GM21526 (cell line): ENCODE data around the gene ASTN2.
A peak's percentile ranks its signal among the peaks of the same experiment; 100 is the strongest.

Experiments used
- ATAC-seq: cut with Tn5 transposase; IDR thresholded peaks from one replicate; pipeline ENCODE4 v1.9.1; 2021; ENCODE audit warnings: moderate library complexity; ENCODE audit not compliant: unreplicated experiment, low FRiP score

The ASTN2 gene

GRCh38 chr9:116628716-116629115 is 786.1 kb downstream of the ASTN2 start:
- no peak for ATAC-seq

DNA sequence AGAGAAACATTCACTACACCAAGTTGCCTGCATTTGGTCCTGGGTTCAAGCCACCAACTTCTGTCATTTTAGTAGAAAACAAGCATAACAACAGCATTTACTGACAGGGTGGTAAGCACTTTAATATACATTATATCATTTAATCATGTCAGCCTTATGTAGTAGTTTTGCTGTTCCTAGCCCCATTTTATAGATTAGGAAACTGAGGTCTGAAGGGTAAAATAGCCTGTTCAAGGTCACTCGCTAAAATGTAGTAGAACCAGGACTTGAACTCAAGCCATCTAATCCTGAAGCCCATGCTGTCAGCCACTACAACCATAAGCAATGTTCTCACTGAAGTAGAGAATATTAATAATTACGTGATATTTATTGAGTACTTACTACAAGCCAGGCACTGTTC is 787.4 kb downstream of the ASTN2 start:
- ATAC-seq = no peak

GRCh38 chr9:116626762-116627161 is 788.1 kb downstream of the ASTN2 start:
- ATAC-seq = no peak

DNA sequence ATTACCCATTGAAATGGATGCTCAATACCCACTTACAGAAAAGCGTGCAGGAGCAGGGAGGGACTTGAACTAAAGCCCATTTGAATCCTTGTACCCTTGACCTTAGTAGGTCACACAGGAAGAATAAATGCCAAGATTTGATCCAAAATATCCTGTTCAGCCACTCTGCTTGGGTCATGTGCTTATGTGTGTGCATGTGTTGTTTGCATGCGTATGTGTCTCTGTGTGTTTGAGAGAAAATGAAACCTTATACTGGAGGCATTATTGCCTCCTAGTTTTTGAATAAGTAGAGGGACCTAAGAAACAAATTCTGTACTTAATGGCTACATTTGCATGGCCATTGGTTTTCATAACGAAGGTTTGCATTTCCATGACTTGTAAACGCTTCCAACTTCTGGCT is 791.1 kb downstream of the ASTN2 start:
- no peak for ATAC-seq

GRCh38 chr9:116617389-116617788 is 797.5 kb downstream of the ASTN2 start:
- ATAC-seq = no peak

- no peak for ATAC-seq
Observed at GRCh38 chr9:116616304-116616914, 798.4 kb downstream of the ASTN2 start.

DNA sequence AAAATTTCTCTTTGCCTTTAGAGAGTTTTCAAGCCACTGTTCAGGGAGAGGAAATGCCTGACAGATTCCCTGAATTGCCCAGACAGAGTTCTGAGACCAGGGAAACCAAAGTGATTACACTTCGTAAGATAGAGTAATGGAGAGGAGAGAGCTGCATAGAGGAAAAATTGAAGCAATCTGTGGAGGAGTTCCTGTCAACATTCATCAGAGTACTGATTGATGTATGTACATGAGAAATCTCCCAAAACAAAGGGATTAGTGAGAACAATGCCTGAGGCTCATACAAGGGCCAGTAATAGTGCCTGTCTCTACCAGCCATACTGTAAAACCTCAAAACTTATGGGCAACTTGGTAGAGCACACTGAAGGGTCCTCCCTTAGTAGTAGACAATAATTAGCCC is 806.8 kb downstream of the ASTN2 start:
- no peak for ATAC-seq

DNA sequence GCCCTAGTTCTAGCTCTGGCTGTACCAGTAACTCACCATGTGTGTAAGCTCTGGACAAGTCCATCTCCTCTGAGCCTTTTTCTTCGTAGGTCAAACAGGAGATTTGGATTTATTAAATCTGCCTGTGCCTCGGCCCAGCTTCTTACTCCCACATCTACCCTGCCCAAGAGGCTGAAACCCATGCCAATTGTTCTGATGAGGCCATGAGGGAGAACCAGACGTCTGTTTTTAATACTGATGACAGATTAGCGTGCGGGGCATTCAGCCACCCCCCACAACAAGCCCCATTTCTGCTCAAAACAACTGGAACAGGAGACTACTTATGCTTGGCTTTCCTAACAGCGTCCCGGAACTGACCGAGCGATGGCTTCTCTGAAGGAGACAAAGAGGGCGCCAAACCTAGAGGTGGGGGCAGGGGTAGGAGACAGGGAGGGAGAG is 808.9 kb downstream of the ASTN2 start:
- no peak for ATAC-seq

GRCh38 chr9:116605060-116605459 is 809.8 kb downstream of the ASTN2 start:
- no peak for ATAC-seq

DNA sequence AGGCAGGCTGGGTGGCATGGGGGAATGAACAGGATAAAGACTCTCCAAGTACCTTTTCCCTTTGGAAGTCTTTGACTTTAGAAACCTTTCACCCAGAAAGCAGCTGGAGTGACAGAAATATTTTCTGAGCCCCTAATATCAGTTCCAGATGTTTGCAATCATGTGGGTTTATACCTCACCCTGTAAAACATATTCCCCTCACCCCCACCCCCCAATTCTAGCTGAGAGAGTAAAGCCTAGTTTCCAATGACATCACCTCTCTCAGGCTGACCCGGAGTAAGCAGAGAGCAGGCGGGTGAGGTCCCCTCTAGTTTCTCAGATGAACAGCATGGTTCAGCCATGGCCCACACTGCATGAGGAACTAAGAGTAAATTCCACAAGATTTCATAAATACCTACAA is 810.6 kb downstream of the ASTN2 start:
- no peak for ATAC-seq

GRCh38 chr9:116599342-116599884 is 815.4 kb downstream of the ASTN2 start:
- no peak for ATAC-seq

- ATAC-seq = no peak
Observed at GRCh38 chr9:116596646-116597045, 818.2 kb downstream of the ASTN2 start.

DNA sequence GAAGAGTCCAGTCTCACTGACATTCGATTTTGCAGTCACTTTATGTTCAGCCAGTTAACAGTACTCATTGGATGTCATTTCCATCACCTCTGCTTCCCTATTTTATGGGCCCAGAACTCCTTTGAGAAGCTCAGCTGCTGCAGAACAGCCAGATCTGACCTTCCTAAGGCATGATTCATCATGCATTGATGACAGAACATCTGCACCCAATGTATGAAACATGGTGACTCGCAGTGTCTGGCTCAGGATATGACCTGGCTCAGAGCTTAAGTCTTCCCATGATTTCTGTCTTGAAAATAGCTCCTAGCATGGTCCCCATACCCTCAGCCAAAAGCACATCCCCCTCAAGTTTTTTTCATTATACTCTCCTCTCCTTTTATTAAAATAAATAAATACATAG is 820.3 kb downstream of the ASTN2 start:
- ATAC-seq = no peak

GRCh38 chr9:116592970-116593369 is 821.9 kb downstream of the ASTN2 start:
- ATAC-seq = no peak

DNA sequence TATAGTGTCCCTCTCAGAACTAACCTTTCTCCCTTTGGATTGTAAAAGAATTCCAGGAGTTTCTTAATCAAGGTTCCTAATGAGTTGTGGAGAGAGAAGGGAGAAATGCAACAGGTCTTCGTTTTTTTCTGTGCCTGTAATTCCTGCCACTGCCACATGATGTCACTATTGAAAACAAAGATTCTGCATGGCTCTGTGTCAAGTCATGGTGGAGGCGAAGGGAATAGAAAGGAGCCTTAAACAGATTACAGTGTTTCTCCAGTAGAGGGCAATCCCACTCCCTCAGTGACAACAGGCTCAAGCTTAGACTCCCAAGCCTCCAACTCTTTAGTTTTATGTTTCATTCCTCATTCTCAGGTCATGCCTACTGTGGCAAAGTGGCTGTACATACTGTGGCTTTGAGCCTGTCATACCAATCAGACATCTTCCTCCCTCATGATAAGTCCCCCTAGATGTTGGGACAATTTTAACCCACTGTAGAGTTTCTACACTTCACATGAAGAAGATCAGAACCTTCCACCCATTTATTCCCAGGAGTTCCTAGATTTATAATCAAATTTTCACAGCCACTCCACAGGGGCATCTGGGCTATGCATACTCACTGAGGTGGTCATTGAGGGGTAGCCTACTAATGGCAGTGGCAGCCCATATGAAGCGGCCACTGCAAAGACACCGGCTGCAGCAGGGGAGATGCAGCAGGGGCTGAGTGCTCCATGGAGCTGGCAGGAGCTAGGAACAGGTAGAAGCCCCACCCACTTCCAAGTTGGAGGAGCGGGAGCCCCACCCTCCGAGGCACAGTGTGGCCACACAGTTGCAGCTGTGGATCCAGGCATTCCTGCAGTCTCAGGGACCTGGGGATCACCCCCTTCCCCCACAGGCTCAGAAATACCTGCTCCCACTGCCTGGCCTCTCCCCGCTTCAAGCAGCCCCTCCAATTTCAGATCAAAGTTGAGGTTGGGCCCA is 825.2 kb downstream of the ASTN2 start:
- ATAC-seq = peak; percentile 88

DNA sequence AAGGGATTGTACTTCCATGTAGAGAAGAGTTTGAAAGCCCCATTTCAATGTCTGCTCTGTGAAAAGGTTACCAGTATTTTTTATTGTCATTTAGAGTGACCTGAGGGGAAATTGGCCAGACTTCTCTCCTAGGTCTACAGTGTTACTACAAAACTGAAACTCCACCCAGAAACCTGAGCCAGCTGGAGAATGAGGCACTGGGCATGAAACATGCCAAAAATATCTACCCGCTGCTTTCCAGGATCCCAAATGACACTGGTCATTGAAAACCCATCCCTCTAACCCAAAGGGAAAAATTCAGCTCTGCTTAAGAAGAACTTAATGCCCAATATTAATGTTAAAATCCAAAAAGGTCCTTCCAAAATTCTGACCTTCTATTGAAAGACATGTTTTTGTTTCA is 826.9 kb downstream of the ASTN2 start:
- ATAC-seq = no peak

GRCh38 chr9:116585896-116586295 is 829.0 kb downstream of the ASTN2 start:
- ATAC-seq = no peak

DNA sequence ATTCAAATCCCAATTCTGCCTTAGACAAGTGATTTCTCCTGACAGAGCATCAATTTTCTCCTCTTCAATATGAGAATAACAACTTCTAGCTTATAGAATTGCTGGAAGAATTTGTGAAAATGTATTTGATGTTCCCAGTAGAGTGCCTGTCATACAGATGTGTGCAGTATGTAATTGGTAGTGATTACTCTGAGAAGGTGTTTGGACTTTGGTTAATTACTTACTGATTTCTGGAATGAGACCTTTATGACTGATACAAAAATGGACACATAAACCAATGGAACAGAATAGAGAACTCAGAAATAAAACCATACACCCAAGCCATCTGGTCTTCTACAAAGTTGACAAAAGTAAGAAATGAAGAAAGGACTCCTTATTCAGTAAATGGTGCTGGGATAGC is 829.7 kb downstream of the ASTN2 start:
- ATAC-seq = no peak

DNA sequence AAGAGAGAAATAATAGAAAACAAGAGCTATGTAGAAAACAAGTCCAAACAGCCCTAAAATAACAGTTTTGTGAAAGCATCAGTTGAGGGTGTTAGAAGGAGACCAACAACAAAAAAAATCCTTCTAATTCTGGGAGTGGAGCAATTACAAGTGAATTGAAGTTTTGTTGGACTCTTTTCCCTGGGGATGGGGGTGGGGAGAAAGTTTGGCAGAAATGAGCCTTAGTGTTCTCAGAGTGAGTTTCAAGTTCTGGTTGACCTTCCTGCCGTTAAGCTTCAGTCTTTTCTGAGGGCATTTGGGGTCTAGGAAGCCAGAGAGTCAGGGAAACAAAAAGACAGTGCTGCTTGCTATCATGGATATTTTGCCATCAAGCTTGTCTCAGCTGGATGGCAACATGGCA is 834.0 kb downstream of the ASTN2 start:
- ATAC-seq = no peak

GRCh38 chr9:116576386-116576785 is 838.5 kb downstream of the ASTN2 start:
- no peak for ATAC-seq

- no peak for ATAC-seq
Observed at GRCh38 chr9:116574027-116574679, 840.7 kb downstream of the ASTN2 start.
